H1 (cell line): ENCODE data around the gene EPS8L1.

Source experiments
- CHD2 ChIP-seq: IDR thresholded peaks from 2 replicates; pipeline ENCODE4 v1.6.1; 2012; ENCODE audit warnings: low read length, improper control_type of control experiment
- EP300 ChIP-seq, 2 experiments: IDR thresholded peaks; 1 replicate in 1 of 2; 2 replicates in 1 of 2; pipeline ENCODE4 v1.6.1; 2011 to 2012; ENCODE audit warnings: low read depth in 2 of 2, low read length in 2 of 2, mild to moderate bottlenecking in 2 of 2, borderline replicate concordance in 1 of 2, inconsistent platforms in 1 of 2, moderate library complexity in 1 of 2
- GTF2F1 ChIP-seq: IDR thresholded peaks from 2 replicates; pipeline ENCODE4 v1.6.1; 2012; ENCODE audit warnings: low read depth, low read length, improper control_type of control experiment, borderline replicate concordance
- MAX ChIP-seq: IDR thresholded peaks from 2 replicates; pipeline ENCODE4 v1.6.1; 2012; ENCODE audit warnings: inconsistent platforms
- NRF1 ChIP-seq: IDR thresholded peaks from 2 replicates; pipeline ENCODE4 v1.6.1; 2011; ENCODE audit warnings: mild to moderate bottlenecking, low read depth, low read length, improper control_type of control experiment
- POLR2A ChIP-seq, 2 experiments: IDR thresholded peaks; 1 replicate in 1 of 2; 2 replicates in 1 of 2; pipeline ENCODE4 v1.6.1; 2011; ENCODE audit warnings: low read depth in 2 of 2, low read length in 2 of 2, mild to moderate bottlenecking in 2 of 2; ENCODE audit errors: control extremely low read depth in 1 of 2
- SIN3A ChIP-seq, 2 experiments: IDR thresholded peaks in 1 of 2; conservative IDR thresholded peaks in 1 of 2; 2 replicates each; pipeline ENCODE4 v1.6.1; 2011 to 2012; ENCODE audit warnings: low read length in 2 of 2, improper control_type of control experiment in 1 of 2, low read depth in 1 of 2, mild to moderate bottlenecking in 1 of 2
- TAF7 ChIP-seq: optimal IDR thresholded peaks from 2 replicates; pipeline ENCODE3; 2011; ENCODE audit warnings: low read depth, mild to moderate bottlenecking, inconsistent platforms, low read length, moderate library complexity, borderline replicate concordance
- TBP ChIP-seq: IDR thresholded peaks from 2 replicates; pipeline ENCODE4 v1.6.1; 2011; ENCODE audit warnings: low read depth, low read length, improper control_type of control experiment
- USF2 ChIP-seq: IDR thresholded peaks from 2 replicates; pipeline ENCODE4 v1.6.1; 2011; ENCODE audit warnings: low read length, improper control_type of control experiment
- TF ChIP-seq, protein P1 (sequence below), 3 experiments: IDR thresholded peaks; 1 replicate in 2 of 3; 2 replicates in 1 of 3; pipeline versions ENCODE4 v1.5.1 to v1.6.1; 2011; ENCODE audit warnings: low read length in 3 of 3, mild to moderate bottlenecking in 3 of 3, inconsistent platforms in 2 of 3, low read depth in 1 of 3, moderate library complexity in 1 of 3; ENCODE audit not compliant: insufficient read depth in 1 of 3; ENCODE audit errors: control extremely low read depth in 1 of 3

GRCh38 chr19:55075371-55075998 lies at the start of gene EPS8L1:
- TF ChIP-seq MAX (peak; percentile 42), TAF7 (no peak), POLR2A (IDR thresholded peaks at IDR 0.05; ENCODE audit: control extremely low read depth in 1 of 2, low read depth in 2 of 2, low read length in 2 of 2) (no peak), CHD2 (no peak; the same call in 1 of the 2 replicates), GTF2F1 (no peak), USF2 (no peak), NRF1 (no peak), TBP (no peak), EP300 (IDR thresholded peaks at IDR 0.05; ENCODE audit: borderline replicate concordance in 1 of 2, low read depth in 2 of 2, low read length in 2 of 2) (no peak), SIN3A (conservative IDR thresholded peaks at IDR 0.05 in 1 of 2, IDR thresholded peaks at IDR 0.05 in 1 of 2; ENCODE audit: low read depth in 1 of 2, low read length in 2 of 2) (peak in 1 of 2 experiments; percentile 70; a peak in 2 of 4 replicates)
- TF ChIP-seq, protein P1, sequence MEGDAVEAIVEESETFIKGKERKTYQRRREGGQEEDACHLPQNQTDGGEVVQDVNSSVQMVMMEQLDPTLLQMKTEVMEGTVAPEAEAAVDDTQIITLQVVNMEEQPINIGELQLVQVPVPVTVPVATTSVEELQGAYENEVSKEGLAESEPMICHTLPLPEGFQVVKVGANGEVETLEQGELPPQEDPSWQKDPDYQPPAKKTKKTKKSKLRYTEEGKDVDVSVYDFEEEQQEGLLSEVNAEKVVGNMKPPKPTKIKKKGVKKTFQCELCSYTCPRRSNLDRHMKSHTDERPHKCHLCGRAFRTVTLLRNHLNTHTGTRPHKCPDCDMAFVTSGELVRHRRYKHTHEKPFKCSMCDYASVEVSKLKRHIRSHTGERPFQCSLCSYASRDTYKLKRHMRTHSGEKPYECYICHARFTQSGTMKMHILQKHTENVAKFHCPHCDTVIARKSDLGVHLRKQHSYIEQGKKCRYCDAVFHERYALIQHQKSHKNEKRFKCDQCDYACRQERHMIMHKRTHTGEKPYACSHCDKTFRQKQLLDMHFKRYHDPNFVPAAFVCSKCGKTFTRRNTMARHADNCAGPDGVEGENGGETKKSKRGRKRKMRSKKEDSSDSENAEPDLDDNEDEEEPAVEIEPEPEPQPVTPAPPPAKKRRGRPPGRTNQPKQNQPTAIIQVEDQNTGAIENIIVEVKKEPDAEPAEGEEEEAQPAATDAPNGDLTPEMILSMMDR (IDR thresholded peaks at IDR 0.05; ENCODE audit: control extremely low read depth in 1 of 3, insufficient read depth in 1 of 3, low read depth in 1 of 3, low read length in 3 of 3) = no peak
